Mesenchymal stem cell (in vitro differentiated cells and primary cell): ENCODE data around the gene GALNT12.

Experiments
- DNase-seq: peaks from one replicate; pipeline ENCODE4 v3.0.0-alpha.2; 2013
- H2AFZ ChIP-seq: one replicate; pipeline ENCODE4 v1.6.1; 2013; ENCODE audit warnings: low read depth, mild to moderate bottlenecking, control low read depth, inconsistent platforms, low read length, moderate library complexity
- H2AK5ac ChIP-seq: 2 replicates; pipeline ENCODE4 v1.6.1; 2013; ENCODE audit warnings: low read length, moderate library complexity, mild to moderate bottlenecking, inconsistent platforms; ENCODE audit not compliant: severe bottlenecking
- H2BK120ac ChIP-seq: one replicate; pipeline ENCODE4 v1.6.1; 2013; ENCODE audit warnings: low read depth, mild to moderate bottlenecking, inconsistent platforms, low read length, moderate library complexity
- H2BK12ac ChIP-seq, 2 experiments: one replicate each; pipeline ENCODE4 v1.6.1; 2013; ENCODE audit warnings: inconsistent platforms in 2 of 2, low read length in 2 of 2, mild to moderate bottlenecking in 2 of 2, moderate library complexity in 2 of 2, control low read depth in 1 of 2
- H2BK15ac ChIP-seq: one replicate; pipeline ENCODE4 v1.6.1; 2013; ENCODE audit warnings: mild to moderate bottlenecking, low read depth, inconsistent platforms; ENCODE audit not compliant: poor library complexity, severe bottlenecking
- H2BK5ac ChIP-seq: 2 replicates; pipeline ENCODE4 v1.6.1; 2013; ENCODE audit warnings: low read depth, mild to moderate bottlenecking, low read length, control low read depth, inconsistent platforms; ENCODE audit not compliant: poor library complexity, severe bottlenecking
- H3K14ac ChIP-seq, 2 experiments: one replicate each; pipeline ENCODE4 v1.6.1; 2013; ENCODE audit warnings: inconsistent platforms in 2 of 2, low read length in 2 of 2, control low read depth in 1 of 2, mild to moderate bottlenecking in 1 of 2, moderate library complexity in 1 of 2
- H3K18ac ChIP-seq, 2 experiments: one replicate each; pipeline ENCODE4 v1.6.1; 2013; ENCODE audit warnings: inconsistent platforms in 2 of 2, low read length in 2 of 2, control low read depth in 1 of 2, low read depth in 1 of 2, mild to moderate bottlenecking in 1 of 2
- H3K23ac ChIP-seq, 2 experiments: one replicate each; pipeline ENCODE4 v1.6.1; 2013; ENCODE audit warnings: inconsistent platforms in 2 of 2, low read length in 2 of 2, mild to moderate bottlenecking in 2 of 2, moderate library complexity in 2 of 2, control low read depth in 1 of 2
- H3K27ac ChIP-seq: 2 replicates; pipeline ENCODE4 v1.5.1; 2013; ENCODE audit warnings: mild to moderate bottlenecking, moderate library complexity, low read length, control low read depth, inconsistent platforms; ENCODE audit not compliant: poor library complexity, severe bottlenecking
- H3K27me3 ChIP-seq, 2 experiments: 2 replicates each; pipeline versions ENCODE4 v1.6.1 to v1.7.0; 2013; ENCODE audit warnings: low read length in 2 of 2, mild to moderate bottlenecking in 2 of 2, moderate library complexity in 2 of 2, control low read depth in 1 of 2, inconsistent platforms in 1 of 2; ENCODE audit not compliant: control insufficient read depth in 1 of 2, insufficient read depth in 1 of 2
- H3K36me3 ChIP-seq, 2 experiments: 2 replicates each; pipeline versions ENCODE4 v1.6.1 to v1.7.0; 2013; ENCODE audit warnings: low read length in 2 of 2, control low read depth in 1 of 2, inconsistent platforms in 1 of 2, low read depth in 1 of 2, mild to moderate bottlenecking in 1 of 2; ENCODE audit not compliant: insufficient read depth in 2 of 2, control insufficient read depth in 1 of 2
- H3K4ac ChIP-seq, 2 experiments: one replicate each; pipeline ENCODE4 v1.6.1; 2013; ENCODE audit warnings: inconsistent platforms in 2 of 2, low read length in 2 of 2, mild to moderate bottlenecking in 2 of 2, moderate library complexity in 2 of 2, control low read depth in 1 of 2, low read depth in 1 of 2
- H3K4me1 ChIP-seq: 2 replicates; pipeline ENCODE4 v1.6.1; 2013; ENCODE audit warnings: low read depth, low read length, control low read depth; ENCODE audit not compliant: control insufficient read depth, insufficient read depth
- H3K4me2 ChIP-seq: 2 replicates; pipeline ENCODE4 v1.6.1; 2013; ENCODE audit warnings: low read length, mild to moderate bottlenecking, inconsistent platforms; ENCODE audit not compliant: poor library complexity, severe bottlenecking
- H3K4me3 ChIP-seq, 2 experiments: 2 replicates each; pipeline versions ENCODE4 v1.5.1 to v1.7.0; 2013; ENCODE audit warnings: low read length in 2 of 2, mild to moderate bottlenecking in 2 of 2, control low read depth in 1 of 2, low read depth in 1 of 2; ENCODE audit not compliant: insufficient read depth in 1 of 2
- H3K79me1 ChIP-seq: replicated peaks from 2 replicates; pipeline ENCODE4 v1.6.1; 2013; ENCODE audit warnings: mild to moderate bottlenecking, control low read depth, low read length, inconsistent platforms; ENCODE audit not compliant: poor library complexity, severe bottlenecking
- H3K9ac ChIP-seq: 2 replicates; pipeline ENCODE4 v1.7.0; 2013; ENCODE audit warnings: mild to moderate bottlenecking, low read length, moderate library complexity
- H3K9me3 ChIP-seq: 2 replicates; pipeline ENCODE4 v1.7.0; 2013; ENCODE audit warnings: mild to moderate bottlenecking, low read length; ENCODE audit not compliant: control insufficient read depth
- H4K8ac ChIP-seq: one replicate; pipeline ENCODE4 v1.6.1; 2013; ENCODE audit warnings: inconsistent platforms, mild to moderate bottlenecking, low read length, moderate library complexity
- H4K91ac ChIP-seq: one replicate; pipeline ENCODE4 v1.6.1; 2013; ENCODE audit warnings: mild to moderate bottlenecking, low read length, inconsistent platforms
- WGBS: methylation state at CpG from one replicate; pipeline ENCODE4 v1.1.7; 2013; ENCODE audit warnings: mixed read lengths; 5-methylcytosine and 5-hydroxymethylcytosine counted together

The GALNT12 gene

GRCh38 chr9:98838155-98838867, 30.8 kb downstream of the GALNT12 start:
- Histone ChIP-seq H3K4me1 (no peaks in the 10 kb centered on the region), H2BK120ac (no peak overlapping the region), H3K36me3 (peaks cover 0 to 80% of the 10 kb centered on the region in 2 experiments), H3K9ac (no peak overlapping the region), H3K18ac (no peak overlapping the region), H2AK5ac (no peak overlapping the region), H2BK12ac (no peak overlapping the region), H3K23ac (no peak overlapping the region), H3K9me3 (no peaks in the 10 kb centered on the region), H2AFZ (no peak overlapping the region), H3K27ac (no peak overlapping the region), H3K4ac (no peak overlapping the region), H3K79me1 (no peaks in the 10 kb centered on the region), H3K4me2 (no peak overlapping the region), H4K8ac (no peak overlapping the region), H2BK15ac (no peak overlapping the region), H2BK5ac (no peak overlapping the region), H3K14ac (no peak overlapping the region), H4K91ac (no peak overlapping the region), H3K4me3 (no peak overlapping the region), H3K27me3 (no peaks in the 10 kb centered on the region)
- 92% methylated on average over 6 of the region's 6 CpGs for WGBS
- DNase-seq, result no peak

- no peak overlapping the region for H3K27ac ChIP-seq
- no peak for DNase-seq
- H3K4me3 ChIP-seq, result no peak overlapping the region
- no peaks in the 10 kb centered on the region for H3K79me1 ChIP-seq
- H2BK5ac ChIP-seq, result no peak overlapping the region
- H3K4ac ChIP-seq, result no peak overlapping the region
- H3K36me3 ChIP-seq, result peaks cover 0 to 81% of the 10 kb centered on the region in 2 experiments
- no peak overlapping the region for H3K18ac ChIP-seq
- H3K4me1 ChIP-seq, result no peaks in the 10 kb centered on the region
- H3K23ac ChIP-seq, result no peak overlapping the region
- no peak overlapping the region for H2BK15ac ChIP-seq
- H3K9me3 ChIP-seq, result no peaks in the 10 kb centered on the region
- no peaks in the 10 kb centered on the region for H3K27me3 ChIP-seq
- H4K8ac ChIP-seq, result no peak overlapping the region
- H3K9ac ChIP-seq, result no peak overlapping the region
- WGBS, result 86% methylated on average over 5 of the region's 6 CpGs
- no peak overlapping the region for H4K91ac ChIP-seq
- no peak overlapping the region for H2AK5ac ChIP-seq
- no peak overlapping the region for H3K14ac ChIP-seq
- H2BK12ac ChIP-seq, result no peak overlapping the region
- no peak overlapping the region for H2BK120ac ChIP-seq
- H2AFZ ChIP-seq, result no peak overlapping the region
- no peak overlapping the region for H3K4me2 ChIP-seq
Measured at GRCh38 chr9:98838868-98839565, 31.5 kb downstream of the GALNT12 start.

- peaks cover 0 to 3% of the 10 kb centered on the region in 2 experiments for H3K27me3 ChIP-seq
- H3K23ac ChIP-seq, result no peak overlapping the region
- peaks cover 0 to 85% of the 10 kb centered on the region in 2 experiments for H3K36me3 ChIP-seq
- H2BK5ac ChIP-seq, result no peak overlapping the region
- H3K4me1 ChIP-seq, result no peaks in the 10 kb centered on the region
- H2BK120ac ChIP-seq, result no peak overlapping the region
- H3K27ac ChIP-seq, result no peak overlapping the region
- H3K4me2 ChIP-seq, result no peak overlapping the region
- no peaks in the 10 kb centered on the region for H3K9me3 ChIP-seq
- H3K79me1 ChIP-seq, result no peaks in the 10 kb centered on the region
- H4K91ac ChIP-seq, result no peak overlapping the region
- no peak overlapping the region for H4K8ac ChIP-seq
- 97% methylated on average over 3 of the region's 4 CpGs for WGBS
- no peak overlapping the region for H2AK5ac ChIP-seq
- no peak overlapping the region for H2BK15ac ChIP-seq
- H3K9ac ChIP-seq, result no peak overlapping the region
- H3K4ac ChIP-seq, result no peak overlapping the region
- no peak for DNase-seq
- H3K4me3 ChIP-seq, result no peak overlapping the region
- H2AFZ ChIP-seq, result no peak overlapping the region
- no peak overlapping the region for H3K18ac ChIP-seq
- H3K14ac ChIP-seq, result no peak overlapping the region
- no peak overlapping the region for H2BK12ac ChIP-seq
Measured at GRCh38 chr9:98839724-98840123, 32.3 kb downstream of the GALNT12 start.

- Histone ChIP-seq H3K9me3 (no peaks in the 10 kb centered on the region), H2AFZ (no peak overlapping the region), H4K8ac (no peak overlapping the region), H2BK12ac (no peak overlapping the region), H2AK5ac (no peak overlapping the region), H3K14ac (no peak overlapping the region), H3K18ac (no peak overlapping the region), H3K23ac (no peak overlapping the region), H3K4me2 (no peak overlapping the region), H2BK120ac (no peak overlapping the region), H3K4ac (no peak overlapping the region), H3K27ac (no peak overlapping the region), H2BK5ac (no peak overlapping the region), H4K91ac (no peak overlapping the region), H3K9ac (no peak overlapping the region), H3K79me1 (no peaks in the 10 kb centered on the region), H3K4me3 (no peak overlapping the region), H3K4me1 (no peaks in the 10 kb centered on the region), H2BK15ac (no peak overlapping the region), H3K36me3 (peaks cover 0 to 82% of the 10 kb centered on the region in 2 experiments), H3K27me3 (peaks cover 0 to 6% of the 10 kb centered on the region in 2 experiments)
- no peak for DNase-seq
- 92% methylated on average over 6 of the region's 7 CpGs for WGBS
Measured at GRCh38 chr9:98842510-98842909, 35.0 kb downstream of the GALNT12 start.
